Activated naive CD4-positive, alpha-beta T cell treated with anti-CD3 and anti-CD28 coated beads, Interleukin-2, amount 10 ng/mL, durations not matched to agents 7 days and 5 days (primary cell): ENCODE results near the gene NOC4L.

Experiments used
- CTCF ChIA-PET: fragments of 350-600 bp; sonication (Branson Sonifier 250); formaldehyde crosslinking; loops from one replicate; lab custom pipeline; 2021; ENCODE audit warnings: antibody characterized with exemption; lab: Charles Lee
- DNase-seq: peaks from one replicate; pipeline ENCODE4 v3.0.0-alpha.2; 2020
- H3K27ac Mint-ChIP-seq: one replicate; pipeline ENCODE4 v1.8.0; 2021; ENCODE audit warnings: mild to moderate bottlenecking, moderate library complexity, mixed read lengths
- H3K27me3 Mint-ChIP-seq: one replicate; pipeline ENCODE4 v1.8.0; 2021; ENCODE audit warnings: mild to moderate bottlenecking, mixed read lengths
- H3K36me3 Mint-ChIP-seq: one replicate; pipeline ENCODE4 v1.8.0; 2021; ENCODE audit warnings: mixed read lengths
- H3K4me1 Mint-ChIP-seq: one replicate; pipeline ENCODE4 v1.8.0; 2021; ENCODE audit warnings: mixed read lengths
- H3K4me3 Mint-ChIP-seq: one replicate; pipeline ENCODE4 v1.8.0; 2021; ENCODE audit warnings: mild to moderate bottlenecking, moderate library complexity, mixed read lengths
- H3K9me3 Mint-ChIP-seq: one replicate; pipeline ENCODE4 v1.8.0; 2021; ENCODE audit warnings: mixed read lengths

The NOC4L gene

GRCh38 chr12:132161796-132162507 is 17.7 kb downstream of the NOC4L start:
- Mint-ChIP-seq H3K27me3 (peaks cover 28% of the 10 kb centered on the region), H3K4me3 (no peak overlapping the region), H3K9me3 (peaks cover 7% of the 10 kb centered on the region), H3K4me1 (peaks cover 15% of the 10 kb centered on the region), H3K27ac (no peak overlapping the region), H3K36me3 (no peaks in the 10 kb centered on the region)
- no peak for DNase-seq
- CTCF ChIA-PET = interaction anchor here (0.7 to 2.4 kb wide), 5 partner anchors 8 to 175 kb away, joined by 3 to 7 read pairs (median 3); no protein-coding TSS in a partner anchor

DNA sequence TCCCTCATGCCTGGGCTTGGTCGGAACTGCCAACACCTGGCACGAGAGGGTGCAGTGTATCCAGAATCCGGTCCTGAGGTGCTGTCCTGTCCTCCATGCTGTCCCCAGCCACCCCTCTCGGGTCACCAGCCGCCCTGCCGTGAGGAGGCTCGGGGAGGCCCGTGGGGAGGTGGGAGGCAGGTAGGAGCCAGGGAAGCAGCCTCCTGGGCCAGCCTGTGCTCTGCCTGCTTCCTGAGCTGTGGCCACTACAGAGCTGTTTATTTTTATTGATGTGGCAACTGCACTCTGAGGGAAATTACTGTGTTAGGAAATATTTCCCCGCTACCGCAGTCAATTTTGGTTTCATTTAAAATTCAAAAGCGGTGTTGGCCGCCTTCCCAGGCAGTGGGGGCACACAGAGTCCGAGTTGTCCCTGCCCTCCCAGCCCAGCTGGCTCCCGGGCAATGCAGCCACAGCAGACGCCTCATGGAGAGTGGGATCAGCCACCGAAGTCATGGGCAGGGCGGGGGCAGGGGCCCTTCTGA is 18.3 kb downstream of the NOC4L start:
- Mint-ChIP-seq H3K9me3 (peaks cover 11% of the 10 kb centered on the region), H3K4me1 (peaks cover 15% of the 10 kb centered on the region), H3K4me3 (no peak overlapping the region), H3K27ac (no peak overlapping the region), H3K36me3 (no peaks in the 10 kb centered on the region), H3K27me3 (peaks cover 30% of the 10 kb centered on the region)
- CTCF ChIA-PET = interaction anchor here (1.1 to 2.4 kb wide), 4 partner anchors 9 to 57 kb away, joined by 3 to 7 read pairs (median 4); no protein-coding TSS in a partner anchor
- DNase-seq = peak; percentile 50

DNA sequence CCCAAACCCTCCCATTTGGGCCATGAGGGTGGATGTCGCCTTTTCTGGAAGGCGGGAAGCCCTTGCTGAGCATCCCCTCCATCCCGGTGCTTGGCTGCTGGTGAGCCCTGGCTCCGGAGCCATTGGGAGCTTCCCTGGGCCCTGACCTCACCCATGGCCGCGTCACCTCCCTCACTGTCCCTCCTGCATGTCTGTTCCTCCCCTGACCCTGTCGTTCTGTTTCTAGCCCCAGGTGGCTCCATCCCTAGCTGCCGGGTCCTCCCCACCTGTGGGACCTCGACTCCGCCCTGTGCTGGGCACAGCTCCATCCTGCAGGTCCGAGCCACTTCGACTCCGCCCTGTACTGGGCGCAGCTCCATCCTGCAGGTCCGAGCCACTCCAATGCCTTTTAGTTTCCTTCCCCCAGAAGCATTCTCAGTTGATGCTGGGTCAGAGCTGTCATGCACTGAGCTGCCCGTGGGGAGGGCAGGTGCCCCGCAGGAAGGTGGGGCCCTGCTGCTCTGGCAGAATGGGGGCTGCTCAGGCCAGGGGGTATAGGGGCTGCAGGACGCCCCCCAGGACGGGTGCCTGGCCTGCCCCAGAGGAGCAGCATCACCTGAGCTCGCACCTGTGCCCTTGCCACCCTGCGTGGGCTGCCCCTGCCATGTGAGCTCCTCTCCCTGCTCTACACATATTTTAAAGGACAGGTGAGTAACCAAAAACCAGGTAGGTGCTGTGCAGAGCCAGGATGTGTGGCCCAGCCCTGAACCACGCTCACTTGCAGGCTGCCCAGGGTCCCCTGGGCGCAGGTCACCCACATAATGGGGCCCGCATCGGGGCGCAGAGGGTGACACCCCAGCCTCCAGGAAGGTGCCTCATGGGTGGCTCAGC is 19.0 kb downstream of the NOC4L start:
- Mint-ChIP-seq H3K4me3 (peak overlapping the region; percentile 39), H3K27ac (no peak overlapping the region)

DNA sequence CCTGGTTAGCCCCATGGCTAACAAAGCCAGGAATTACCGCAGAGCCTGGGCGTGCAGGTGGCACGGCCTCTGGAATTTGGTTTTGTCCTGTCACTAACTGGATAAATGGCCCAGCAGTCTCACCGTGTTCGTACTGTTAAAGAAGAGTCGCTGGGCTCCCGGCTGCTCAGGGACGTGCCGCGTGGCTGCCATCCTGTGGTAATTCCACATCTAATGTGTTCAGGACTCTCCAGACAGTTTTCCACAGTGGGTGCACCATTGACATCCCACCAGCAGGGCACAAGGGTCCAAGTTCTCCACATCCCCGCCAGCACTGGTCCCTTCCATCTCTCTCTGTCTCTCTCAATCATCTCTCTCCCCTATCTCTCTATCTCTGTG is 19.6 kb downstream of the NOC4L start:
- Mint-ChIP-seq H3K4me1 (peaks cover 18% of the 10 kb centered on the region), H3K4me3 (no peak overlapping the region), H3K36me3 (no peaks in the 10 kb centered on the region), H3K9me3 (peaks cover 11% of the 10 kb centered on the region), H3K27ac (no peak overlapping the region), H3K27me3 (peaks cover 40% of the 10 kb centered on the region)
- CTCF ChIA-PET = interaction anchor here (2.4 kb wide), 1 partner anchor 10 kb away, joined by 7 read pairs; no protein-coding TSS in a partner anchor
- DNase-seq = no peak

More for the DNA sequence above, 19.0 kb downstream of the NOC4L start:
- peaks cover 18% of the 10 kb centered on the region for H3K4me1 Mint-ChIP-seq
- DNase-seq = no peak
- CTCF ChIA-PET = interaction anchor here (1.1 to 2.4 kb wide), 3 partner anchors 10 to 56 kb away, joined by 3 to 7 read pairs (median 3); no protein-coding TSS in a partner anchor
- H3K36me3 Mint-ChIP-seq = no peaks in the 10 kb centered on the region
- peaks cover 37% of the 10 kb centered on the region for H3K27me3 Mint-ChIP-seq
- peaks cover 11% of the 10 kb centered on the region for H3K9me3 Mint-ChIP-seq

DNA sequence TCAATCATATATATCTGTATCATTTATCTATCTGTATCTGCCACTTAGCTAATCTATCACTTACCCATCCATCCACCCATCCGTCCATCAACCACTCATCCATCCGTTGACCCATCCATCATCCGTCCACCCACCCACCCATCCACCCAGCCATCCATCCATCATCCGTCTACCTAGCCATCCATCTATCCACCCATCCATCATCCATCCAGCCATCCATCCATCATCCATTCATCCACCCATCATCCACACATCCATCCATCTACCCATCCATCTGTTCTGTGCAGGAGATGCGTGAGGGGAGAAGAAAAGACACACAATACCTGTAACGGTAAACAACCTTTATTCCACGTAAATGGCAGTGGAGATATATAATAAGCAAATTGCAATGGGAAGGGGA is 20.2 kb downstream of the NOC4L start:
- Mint-ChIP-seq H3K27ac (no peak overlapping the region), H3K27me3 (peaks cover 40% of the 10 kb centered on the region), H3K4me3 (no peak overlapping the region), H3K36me3 (no peaks in the 10 kb centered on the region), H3K9me3 (peaks cover 11% of the 10 kb centered on the region), H3K4me1 (peaks cover 18% of the 10 kb centered on the region)
- CTCF ChIA-PET = no interaction called here
- DNase-seq = no peak

DNA sequence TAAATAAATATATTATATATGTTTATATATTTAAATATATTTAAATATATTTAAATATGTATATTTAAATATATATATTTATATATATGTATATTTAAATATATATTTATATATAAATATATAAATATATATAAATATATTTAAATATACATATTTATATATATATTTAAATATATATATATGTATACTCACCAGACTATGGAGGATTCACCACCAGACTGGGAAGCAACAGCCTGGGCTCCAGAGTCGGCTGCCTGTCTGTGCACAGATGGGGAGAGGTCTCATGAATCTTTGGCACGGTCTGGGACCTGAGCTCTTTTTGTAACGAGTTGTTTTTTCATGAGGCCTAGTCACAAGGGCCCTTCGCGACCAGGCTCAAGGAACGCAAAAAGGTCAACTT is 21.3 kb downstream of the NOC4L start:
- Mint-ChIP-seq H3K4me1 (peaks cover 16% of the 10 kb centered on the region), H3K27ac (no peak overlapping the region), H3K27me3 (peaks cover 43% of the 10 kb centered on the region), H3K9me3 (peaks cover 11% of the 10 kb centered on the region), H3K36me3 (no peaks in the 10 kb centered on the region), H3K4me3 (no peak overlapping the region)
- no peak for DNase-seq
- CTCF ChIA-PET = no interaction called here

DNA sequence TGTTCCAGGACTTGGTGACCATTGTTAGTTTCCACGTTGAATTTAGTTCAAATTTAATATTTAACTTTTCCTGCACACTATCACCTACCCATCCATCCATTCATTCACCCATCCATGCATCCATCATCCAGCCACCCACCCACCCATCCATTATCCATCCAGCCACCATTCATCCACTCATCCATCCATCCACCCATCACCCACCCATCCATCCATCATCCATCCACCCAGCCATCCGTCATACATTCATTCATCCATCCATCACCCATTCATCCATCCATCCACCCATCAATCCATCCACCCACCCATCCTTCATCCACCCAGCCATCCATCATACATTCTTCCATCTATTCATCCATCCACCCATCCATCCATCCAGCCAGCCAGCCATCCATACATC is 21.8 kb downstream of the NOC4L start:
- Mint-ChIP-seq H3K27ac (no peak overlapping the region), H3K36me3 (no peaks in the 10 kb centered on the region), H3K4me3 (no peak overlapping the region), H3K27me3 (peaks cover 48% of the 10 kb centered on the region), H3K9me3 (peaks cover 11% of the 10 kb centered on the region), H3K4me1 (peaks cover 16% of the 10 kb centered on the region)
- DNase-seq = no peak
- CTCF ChIA-PET = no interaction called here

DNA sequence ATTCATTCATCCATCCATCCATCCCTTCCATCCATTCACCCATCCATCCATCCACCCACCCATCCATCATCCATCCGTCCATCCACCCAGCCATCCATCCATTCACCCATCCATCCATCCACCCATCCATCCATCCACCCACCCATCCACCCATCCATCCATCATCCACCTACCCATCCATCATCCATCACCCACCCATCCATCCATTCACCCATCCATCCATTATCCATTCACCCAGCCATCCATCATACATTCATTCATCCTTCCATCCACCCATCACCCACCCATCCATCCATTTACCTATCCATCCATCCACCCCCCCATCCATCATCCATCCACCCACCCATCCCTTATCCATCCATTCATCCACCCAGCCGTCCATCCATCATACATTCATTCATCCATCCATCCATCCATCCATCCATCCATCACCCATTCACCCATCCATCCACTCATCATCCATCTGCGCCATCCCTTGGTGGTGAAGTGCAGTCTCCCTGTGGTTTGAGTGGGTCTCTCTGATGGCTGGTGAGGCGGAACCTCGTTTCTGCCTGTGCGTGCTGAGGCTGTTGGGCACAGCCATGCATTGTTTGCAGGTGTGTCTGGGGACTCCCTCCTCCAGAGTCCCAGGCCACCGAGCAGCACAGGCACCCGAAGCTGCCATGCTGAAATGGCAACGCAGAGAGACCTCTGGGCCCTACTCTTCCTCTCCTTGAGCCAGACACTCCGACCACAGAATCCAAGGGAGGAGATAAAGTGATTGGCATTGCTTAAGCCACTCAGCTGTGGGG is 22.7 kb downstream of the NOC4L start:
- Mint-ChIP-seq H3K36me3 (no peaks in the 10 kb centered on the region), H3K27ac (no peak overlapping the region)
- CTCF ChIA-PET = no interaction called here

DNA sequence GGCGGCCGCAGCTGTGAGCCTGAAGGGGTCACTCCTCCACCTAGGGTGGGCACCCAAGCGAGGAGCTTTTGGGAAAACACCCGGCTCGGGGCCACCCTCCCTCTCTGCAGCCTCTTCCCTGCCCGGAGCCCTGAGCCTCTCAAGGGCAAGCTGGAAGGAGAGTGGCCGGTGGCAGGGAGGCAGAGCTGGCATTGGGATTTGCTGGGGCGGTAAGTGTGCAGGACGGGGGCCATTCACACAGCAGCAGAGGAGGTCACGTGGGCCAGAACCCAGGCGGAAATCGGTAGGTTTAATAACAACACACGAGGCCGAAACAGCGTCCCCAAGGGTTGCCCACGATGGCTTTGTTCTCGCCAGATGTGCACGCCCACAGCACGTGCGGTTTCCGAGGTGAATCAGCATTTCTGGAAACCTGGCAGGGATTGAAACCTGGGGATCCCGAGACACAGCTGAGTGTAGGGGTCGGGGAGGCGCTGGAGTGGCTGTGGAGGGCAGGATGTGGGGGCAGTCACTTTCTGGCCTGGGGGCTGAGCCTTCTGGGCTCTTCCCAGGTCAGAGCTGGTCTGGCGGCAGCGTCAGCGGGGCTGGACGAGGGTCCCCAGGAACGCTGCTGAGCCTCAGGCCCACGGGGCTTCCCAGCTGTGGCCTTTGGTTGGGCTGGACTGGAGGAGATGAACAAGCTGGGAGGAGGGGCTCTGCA is 23.5 kb downstream of the NOC4L start:
- Mint-ChIP-seq H3K4me3 (no peak overlapping the region), H3K9me3 (peaks cover 11% of the 10 kb centered on the region), H3K4me1 (peaks cover 15% of the 10 kb centered on the region), H3K27me3 (peaks cover 51% of the 10 kb centered on the region), H3K36me3 (no peaks in the 10 kb centered on the region), H3K27ac (no peak overlapping the region)
- DNase-seq = no peak
- CTCF ChIA-PET = no interaction called here

More for the DNA sequence above, 22.7 kb downstream of the NOC4L start:
- peaks cover 11% of the 10 kb centered on the region for H3K9me3 Mint-ChIP-seq
- no peak overlapping the region for H3K4me3 Mint-ChIP-seq
- DNase-seq = no peak
- peaks cover 51% of the 10 kb centered on the region for H3K27me3 Mint-ChIP-seq
- peaks cover 15% of the 10 kb centered on the region for H3K4me1 Mint-ChIP-seq

DNA sequence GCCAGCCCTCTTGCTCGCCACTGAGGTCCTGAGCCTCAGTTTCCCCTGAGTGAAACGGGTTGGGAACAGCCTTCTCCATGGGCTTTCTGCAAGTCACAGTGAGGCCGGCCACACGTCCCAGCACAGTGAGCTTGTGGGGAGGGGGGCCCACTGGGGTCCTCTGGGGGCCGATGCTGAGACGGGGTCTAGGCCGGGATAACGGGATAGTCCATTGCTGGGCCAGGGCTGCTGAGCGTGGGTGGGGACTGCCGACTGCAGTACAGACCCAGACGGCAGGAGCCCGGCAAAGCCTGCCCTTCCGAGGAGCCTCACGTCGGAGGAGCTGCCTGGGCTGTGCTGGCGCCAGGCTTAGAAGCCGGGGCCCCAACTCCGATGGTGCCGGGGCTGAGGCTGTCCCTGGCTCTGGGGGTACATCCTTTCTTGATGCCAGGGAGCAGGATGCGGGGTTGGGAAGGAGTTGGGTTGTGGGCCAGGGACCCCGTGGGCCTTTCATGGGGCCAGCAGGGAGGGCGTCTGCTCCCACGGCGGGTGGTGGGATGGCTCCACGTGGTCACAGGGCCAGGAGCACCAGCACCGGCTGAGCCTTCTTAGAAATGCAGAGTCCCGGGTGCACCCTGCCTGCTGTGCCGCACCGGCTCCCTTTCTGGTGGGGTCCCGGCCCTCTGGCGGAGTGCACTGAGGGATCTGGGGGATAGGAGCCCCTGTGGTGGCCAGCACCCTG is 24.2 kb downstream of the NOC4L start:
- no peak overlapping the region for H3K4me3 Mint-ChIP-seq
- CTCF ChIA-PET = no interaction called here
- peaks cover 11% of the 10 kb centered on the region for H3K9me3 Mint-ChIP-seq
- H3K4me1 Mint-ChIP-seq = peaks cover 18% of the 10 kb centered on the region
- peaks cover 51% of the 10 kb centered on the region for H3K27me3 Mint-ChIP-seq
- no peak overlapping the region for H3K27ac Mint-ChIP-seq
- no peaks in the 10 kb centered on the region for H3K36me3 Mint-ChIP-seq
- DNase-seq = no peak

- Mint-ChIP-seq H3K27me3 (peaks cover 50% of the 10 kb centered on the region), H3K4me3 (no peak overlapping the region), H3K4me1 (peaks cover 20% of the 10 kb centered on the region), H3K27ac (no peak overlapping the region), H3K9me3 (peaks cover 11% of the 10 kb centered on the region), H3K36me3 (no peaks in the 10 kb centered on the region)
- DNase-seq = no peak
- CTCF ChIA-PET = no interaction called here
These were observed 25.1 kb downstream of the NOC4L start for GRCh38 chr12:132169376-132169775.

DNA sequence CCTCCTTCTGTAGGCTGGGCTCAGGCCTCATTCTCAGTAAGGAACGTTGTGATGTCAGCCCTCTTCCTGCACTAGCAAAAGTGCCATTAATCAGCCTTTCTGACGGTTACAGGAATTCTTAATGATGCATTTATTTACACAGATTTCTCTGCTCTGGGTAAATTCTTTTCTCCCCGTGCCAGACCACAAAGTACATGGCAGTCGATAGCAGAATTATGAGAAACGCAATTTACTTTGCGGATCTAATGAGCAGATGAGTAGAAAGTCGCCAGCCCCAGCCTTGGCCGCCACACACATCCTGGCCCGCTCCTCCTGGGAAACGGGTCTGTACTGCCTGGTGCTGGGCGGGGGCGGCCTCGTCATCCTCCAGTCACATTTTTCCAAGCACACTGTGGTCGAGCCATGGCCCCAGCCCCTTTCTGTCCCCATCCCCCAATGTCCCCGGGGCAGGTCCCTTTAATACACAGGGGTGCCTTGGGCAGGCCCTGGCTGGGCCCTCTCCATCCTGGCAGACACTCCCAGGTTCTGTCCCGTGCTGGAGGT is 25.9 kb downstream of the NOC4L start:
- peaks cover 26% of the 10 kb centered on the region for H3K4me1 Mint-ChIP-seq
- CTCF ChIA-PET = no interaction called here
- no peak for DNase-seq
- H3K27me3 Mint-ChIP-seq = peaks cover 53% of the 10 kb centered on the region
- H3K4me3 Mint-ChIP-seq = no peak overlapping the region
- no peak overlapping the region for H3K27ac Mint-ChIP-seq
- H3K9me3 Mint-ChIP-seq = peaks cover 11% of the 10 kb centered on the region
- H3K36me3 Mint-ChIP-seq = no peaks in the 10 kb centered on the region
